AG20443 (cell line): ENCODE measurements around the gene ENPP7.

Experiments
- DNase-seq: peaks from one replicate; pipeline ENCODE4 v3.0.0; 2012; ENCODE audit warnings: low spot score, mixed read lengths

The ENPP7 gene

DNA sequence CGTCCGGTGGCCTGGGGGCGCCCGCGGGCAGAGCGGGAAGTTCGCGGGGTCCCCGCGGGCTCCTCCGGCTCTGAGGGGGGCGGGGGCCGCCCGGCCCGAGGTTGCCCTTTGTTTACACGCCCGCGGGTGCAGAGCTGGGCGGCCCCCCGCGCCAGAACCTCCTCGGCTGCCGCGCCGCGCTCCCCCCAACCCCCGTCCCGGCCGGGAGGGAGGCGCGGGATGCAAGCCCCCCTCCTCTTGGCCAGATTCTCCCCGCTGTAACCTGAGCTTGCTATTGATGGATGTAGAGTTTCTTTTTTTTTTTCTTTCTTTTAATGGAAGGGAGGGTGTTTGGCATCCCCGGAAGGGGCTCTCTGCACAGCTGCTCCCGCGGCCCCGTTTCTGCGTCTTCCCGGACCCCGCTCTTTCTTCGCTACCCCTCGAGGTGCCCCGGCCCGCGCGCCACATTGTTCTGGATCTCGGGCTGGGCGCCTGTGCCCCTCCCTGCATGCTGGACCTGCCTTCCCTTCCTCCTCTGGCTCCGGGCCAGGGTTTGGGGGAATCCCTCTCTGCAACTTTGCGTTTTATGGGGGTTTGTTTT, 47.9 kb downstream of the ENPP7 start:
- DNase-seq, result no peak

DNA sequence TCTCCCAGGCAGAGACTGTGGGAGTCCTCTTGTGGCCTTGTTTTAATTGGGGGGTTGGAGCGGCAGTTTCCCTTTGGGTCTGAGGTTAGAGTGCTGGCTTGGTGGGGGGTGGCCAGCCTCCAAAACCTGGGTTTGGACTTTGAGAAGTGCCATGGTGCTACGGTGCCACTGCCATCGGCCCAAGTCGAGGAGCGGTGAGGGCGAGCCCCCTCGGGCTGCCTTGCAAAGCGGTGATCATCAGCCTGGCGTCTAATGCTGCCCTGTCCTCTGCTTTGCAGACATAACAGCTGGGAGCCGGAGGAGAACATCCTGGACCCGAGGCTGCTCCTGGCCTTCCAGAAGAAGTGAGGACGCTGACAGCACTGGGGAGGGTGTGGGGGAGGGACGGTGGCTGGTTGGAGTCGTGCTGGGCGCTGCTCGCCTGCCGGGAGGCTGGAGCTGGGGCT, 48.4 kb downstream of the ENPP7 start:
- no peak for DNase-seq

DNA sequence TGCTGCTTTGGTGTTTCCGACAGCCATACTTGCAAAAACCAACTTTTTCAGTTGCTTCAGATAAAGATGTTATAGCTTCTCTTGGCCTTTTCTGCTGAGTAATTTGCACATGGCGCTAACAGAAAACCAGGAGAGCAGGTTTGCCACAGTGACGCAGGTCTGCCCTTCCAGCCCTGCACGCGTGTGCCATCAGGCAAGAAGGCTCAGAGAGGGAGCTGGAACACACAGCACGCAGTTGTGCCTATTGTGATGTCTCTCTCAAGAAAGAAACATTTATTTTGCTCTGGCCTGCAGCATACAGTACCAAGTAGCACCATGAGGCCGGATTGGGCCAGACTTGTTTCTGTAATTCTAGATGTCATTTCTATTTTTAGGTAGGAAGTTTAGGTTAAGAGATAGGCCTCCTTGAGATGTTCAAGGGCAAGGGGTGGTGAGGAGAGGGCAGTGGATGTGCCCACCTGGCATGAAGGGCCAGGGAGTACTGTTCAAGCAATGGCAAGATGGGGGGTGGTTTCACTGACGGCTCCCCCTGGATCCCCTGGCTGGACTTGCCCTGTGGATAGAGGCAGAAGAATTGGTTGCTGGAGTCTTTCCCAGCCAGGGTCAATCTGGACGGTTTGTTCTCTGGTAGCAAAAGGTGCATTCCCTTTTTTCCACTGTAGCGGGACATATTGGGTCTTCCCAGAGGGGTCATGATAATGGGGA, 49.1 kb downstream of the ENPP7 start:
- no peak for DNase-seq

DNA sequence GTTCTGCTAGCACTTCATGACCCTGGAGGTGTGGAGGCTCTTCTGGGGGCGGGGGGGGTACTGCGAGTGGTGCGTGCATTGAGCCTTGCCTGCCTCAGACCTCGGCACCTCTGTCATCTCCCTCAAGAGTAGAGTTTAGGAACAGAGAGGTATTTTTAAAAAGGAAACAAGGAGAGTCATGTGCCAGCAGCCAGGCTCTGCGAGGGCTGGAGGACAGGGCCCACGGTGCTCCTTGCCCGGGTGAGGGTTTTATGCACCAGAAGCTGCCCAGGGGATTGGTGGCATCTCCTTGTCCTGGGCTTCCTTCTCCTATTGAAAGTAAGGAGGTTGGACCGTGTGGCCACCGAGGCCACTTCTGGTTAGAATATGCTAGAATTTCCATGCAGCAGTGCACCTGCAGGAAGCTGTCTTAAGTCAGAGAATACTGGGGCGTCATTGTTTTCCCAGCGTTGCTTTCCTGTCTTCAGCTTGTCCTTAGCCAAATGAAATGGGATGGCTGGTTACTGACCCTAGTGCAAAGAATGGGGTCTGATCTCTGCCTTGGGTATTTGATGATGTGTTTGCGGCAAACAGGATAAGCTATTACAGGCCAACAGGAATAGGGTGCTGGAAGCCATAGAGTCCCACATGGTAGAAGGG, 50.4 kb downstream of the ENPP7 start:
- no peak for DNase-seq

DNA sequence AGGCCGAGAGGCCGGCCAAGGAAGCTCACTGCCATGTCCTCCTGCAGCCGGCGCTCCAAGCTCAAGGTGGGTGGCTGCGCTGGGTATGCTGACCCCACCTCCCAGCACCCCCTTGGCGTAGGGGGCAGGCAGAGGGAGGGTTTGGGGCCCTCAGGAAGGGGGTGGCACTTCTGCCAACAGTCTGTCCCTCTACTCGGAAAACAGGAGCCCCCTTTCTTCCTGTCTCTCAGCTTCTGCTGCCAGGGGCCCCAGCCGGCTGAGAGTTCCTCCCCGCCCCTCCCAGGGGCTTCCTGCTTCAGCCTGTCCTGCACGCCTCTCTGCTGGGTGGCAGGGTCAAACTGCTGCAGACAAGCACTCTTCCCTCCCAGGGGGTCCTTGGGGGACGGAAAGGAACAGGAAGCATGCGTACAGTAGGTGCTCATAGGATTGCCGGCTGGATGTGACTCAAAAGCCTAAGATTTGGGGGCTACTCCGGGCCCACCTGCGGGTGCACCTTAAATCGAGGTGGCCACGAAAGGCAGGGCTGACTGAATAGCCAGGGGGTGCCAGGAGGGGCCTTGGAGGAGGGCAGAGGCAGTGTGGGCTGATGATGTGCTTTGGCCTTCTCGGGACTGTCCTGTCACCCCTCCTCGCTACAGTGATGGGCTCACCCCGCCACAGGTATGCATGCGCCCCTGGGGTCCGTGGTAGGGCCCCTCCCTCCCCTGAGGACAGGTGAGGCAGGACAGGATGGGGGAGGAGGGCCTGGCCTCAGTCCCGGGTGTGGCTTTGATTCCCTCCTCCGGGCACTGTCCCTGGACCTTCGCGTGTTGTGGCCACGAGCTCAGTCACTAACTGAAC, 51.2 kb downstream of the ENPP7 start:
- no peak for DNase-seq

DNA sequence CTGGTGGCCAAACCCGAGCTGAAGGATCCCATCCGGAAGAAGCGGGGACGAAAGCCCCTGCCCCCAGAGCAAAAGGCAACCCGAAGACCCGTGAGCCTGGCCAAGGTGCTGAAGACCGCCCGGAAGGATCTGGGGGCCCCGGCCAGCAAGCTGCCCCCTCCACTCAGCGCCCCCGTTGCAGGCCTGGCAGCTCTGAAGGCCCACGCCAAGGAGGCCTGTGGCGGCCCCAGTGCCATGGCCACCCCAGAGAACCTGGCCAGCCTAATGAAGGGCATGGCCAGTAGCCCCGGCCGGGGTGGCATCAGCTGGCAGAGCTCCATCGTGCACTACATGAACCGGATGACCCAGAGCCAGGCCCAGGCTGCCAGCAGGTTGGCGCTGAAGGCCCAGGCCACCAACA, 53.1 kb downstream of the ENPP7 start:
- no peak for DNase-seq

DNA sequence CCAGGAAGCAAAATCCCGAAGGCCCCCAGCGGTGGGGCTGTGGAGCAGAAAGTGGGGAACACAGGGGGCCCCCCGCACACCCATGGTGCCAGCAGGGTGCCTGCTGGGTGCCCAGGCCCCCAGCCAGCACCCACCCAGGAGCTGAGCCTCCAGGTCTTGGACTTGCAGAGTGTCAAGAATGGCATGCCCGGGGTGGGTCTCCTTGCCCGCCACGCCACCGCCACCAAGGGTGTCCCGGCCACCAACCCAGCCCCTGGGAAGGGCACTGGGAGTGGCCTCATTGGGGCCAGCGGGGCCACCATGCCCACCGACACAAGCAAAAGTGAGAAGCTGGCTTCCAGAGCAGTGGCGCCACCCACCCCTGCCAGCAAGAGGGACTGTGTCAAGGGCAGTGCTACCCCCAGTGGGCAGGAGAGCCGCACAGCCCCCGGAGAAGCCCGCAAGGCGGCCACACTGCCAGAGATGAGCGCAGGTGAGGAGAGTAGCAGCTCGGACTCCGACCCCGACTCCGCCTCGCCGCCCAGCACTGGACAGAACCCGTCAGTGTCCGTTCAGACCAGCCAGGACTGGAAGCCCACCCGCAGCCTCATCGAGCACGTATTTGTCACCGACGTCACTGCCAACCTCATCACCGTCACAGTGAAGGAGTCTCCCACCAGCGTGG, 53.7 kb downstream of the ENPP7 start:
- DNase-seq, result no peak

DNA sequence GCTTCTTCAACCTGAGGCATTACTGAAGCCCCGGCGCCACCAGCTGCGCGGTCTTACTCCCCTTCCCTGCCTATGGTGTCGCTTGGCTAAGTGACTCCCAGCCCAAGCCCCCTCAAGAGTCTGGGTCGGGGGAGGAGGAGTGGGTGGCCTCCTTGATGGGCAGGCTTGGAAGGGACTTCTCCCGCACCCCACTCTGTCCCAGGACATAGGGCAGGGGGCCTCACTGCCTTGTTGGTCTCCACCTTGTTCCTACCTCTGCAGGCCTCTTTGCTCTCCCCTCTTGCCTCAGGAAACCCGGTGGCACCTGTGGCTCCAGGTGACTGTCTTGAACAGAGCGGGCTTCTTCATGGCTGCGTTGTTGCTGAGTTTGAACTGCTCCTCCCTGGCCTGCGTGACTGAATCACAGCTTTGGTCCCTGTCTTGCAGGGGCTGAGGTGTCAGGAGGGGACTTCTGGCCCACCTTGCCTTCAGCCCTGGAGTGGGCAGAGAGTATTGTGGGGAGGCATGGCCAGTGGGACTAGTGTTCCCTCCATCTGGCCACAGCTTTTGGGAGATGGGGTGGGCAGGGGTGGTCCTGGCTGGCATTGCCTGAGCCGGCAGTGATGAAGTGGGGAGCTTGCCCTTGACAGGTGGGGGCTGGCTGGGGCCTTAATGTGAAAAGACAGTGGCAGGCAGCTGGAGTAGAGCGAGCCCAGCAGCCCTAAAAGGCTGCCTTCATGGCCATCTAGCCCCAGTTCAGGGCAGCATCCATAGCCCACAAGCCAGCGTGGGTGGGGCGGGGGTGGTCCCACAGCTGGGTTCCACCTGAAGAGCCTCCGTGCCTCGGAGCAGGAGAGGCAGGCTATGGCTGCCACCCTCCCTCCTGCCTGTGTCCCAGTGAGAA, 54.5 kb downstream of the ENPP7 start:
- no peak for DNase-seq

DNA sequence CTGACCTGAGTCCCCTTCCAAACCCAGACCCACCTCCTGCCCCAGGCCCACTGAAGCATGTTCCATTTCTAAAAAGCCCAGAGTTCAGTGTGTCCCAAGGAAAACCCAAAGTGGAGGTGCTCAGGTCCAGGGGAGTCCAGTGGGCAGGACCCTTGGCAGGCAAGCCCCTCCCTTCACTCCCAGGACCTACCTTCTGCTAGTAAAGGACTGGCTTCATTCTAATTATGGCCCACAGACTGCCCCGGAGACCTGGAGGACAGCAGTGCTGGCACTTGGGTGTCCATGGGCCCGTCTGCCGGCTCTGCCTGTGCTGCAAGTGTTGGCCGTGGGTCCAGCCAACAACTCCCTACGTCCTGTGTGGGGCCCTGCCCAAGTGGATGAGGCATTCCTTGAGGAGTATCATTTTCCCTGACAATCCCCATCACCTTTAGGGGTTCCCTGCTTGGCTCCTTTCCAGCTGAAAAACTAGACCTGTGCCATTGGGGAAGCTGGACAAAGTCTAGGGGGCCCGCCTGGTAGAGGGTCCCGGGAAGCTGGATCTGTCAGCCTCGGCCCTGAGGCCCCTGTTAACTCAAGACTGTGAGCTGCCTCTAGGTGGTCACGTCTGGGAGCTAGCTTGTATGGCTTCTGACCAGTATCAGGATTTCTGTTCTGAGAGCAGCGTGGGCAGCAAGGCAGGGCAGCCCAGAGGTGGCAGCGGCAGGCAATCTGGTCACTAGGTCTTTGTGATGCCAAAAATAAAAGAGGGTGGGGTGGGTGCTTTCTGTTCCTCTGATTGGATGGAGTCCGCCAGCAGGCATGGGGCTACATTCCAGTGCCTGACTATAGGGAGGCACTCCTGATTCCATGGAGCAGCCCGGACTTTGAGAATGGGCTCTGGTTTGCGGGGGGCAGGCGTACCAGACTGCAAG, 55.4 kb downstream of the ENPP7 start:
- DNase-seq, result no peak

DNA sequence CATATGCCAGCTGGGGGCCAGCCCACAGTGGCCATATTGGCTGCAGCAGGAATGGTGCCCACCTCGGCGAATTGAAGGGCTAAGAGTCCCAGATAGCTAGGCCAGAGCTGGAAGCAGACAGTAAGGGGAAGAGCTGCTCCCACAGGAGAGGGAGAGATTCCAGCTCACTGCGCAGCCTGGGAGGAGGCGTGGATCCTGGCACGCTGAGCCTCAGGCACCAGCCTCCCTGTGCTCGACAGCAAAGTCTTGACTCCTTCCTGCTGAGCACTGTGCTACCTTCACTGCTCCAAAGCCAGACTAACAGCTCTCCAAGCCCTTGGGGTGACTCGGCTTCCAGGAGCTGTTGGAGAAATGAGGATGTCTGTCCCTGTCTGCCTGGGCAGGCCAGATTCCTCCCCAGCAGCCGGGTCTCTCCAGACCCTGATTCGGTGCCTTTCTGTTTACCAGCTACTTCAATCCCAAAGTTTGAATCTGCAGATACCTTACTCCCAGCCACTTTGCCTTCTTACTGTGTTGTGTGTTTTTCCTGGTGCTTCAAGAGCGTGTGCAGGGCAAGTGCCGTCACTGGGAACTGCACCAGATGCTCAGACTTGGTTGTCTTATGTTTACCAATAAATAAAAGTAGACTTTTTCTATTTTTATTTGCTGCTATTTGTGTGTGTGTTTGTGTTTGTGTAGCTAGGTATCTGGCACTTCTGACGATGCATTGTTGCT, 56.3 kb downstream of the ENPP7 start:
- DNase-seq, result no peak

DNA sequence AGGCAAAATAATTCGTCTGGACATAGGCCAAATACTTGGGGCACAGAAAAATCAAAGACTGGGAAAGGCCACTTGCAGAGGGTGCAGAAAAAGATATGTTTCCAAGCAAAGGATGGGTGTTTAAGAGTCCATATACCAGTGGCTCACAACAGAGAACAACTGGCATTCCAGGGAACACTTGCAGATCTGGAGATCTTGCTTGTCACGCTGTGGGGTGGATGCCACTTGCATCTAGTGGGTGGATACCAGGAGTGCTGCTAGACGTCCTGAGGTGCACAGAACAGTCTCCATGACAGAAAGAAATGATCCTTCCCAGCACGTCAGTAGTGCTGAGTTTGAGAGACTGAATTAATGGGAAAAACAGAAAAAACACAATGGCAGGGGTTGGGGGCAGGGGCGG, 57.7 kb downstream of the ENPP7 start:
- no peak for DNase-seq

DNA sequence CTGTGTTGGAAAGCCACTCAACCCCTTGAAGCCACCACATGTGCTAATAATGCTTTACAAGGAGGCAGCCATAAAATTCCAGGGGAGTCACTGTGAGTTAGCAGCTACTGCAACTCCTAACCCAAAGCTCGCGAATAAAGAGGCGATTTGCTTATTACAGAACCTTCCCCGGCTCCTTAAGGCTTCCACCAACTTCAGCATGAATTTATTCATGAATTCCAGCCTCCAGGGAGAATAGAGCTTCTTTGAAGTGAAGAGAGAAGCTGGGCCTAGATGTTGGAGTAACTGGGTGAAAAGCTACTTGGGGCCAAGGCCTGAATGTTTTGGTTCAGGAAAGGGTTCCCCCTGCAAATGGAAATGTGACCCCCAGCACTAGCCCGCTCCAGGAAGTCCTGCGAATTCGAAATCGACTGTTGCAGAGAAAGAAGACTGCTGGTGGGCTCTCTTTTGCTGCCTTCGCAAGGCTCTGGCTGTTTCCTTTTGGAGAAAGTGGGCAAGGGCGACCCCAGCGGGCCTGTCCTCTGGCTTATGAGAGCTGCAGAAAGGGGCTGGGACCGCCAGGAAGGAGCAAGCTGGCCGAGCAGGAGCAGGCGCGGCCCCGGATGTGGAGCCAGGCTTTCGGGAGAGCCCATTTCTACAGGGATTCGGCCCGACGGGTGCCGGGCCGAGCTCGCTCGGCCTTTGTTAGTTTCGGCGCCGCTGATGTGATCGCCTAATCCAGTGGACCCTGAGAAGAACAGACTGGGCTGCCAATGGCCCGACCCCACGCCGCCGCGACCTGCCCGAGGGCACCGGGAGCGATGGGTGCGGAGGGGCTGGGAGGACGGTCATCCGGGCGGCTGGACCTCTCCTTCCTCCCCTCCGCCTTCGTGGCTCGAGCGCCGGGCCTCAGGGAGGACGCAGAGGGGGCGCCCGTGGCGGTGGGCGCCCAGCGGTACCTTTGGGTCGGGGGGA, 58.5 kb downstream of the ENPP7 start:
- DNase-seq, result no peak

DNA sequence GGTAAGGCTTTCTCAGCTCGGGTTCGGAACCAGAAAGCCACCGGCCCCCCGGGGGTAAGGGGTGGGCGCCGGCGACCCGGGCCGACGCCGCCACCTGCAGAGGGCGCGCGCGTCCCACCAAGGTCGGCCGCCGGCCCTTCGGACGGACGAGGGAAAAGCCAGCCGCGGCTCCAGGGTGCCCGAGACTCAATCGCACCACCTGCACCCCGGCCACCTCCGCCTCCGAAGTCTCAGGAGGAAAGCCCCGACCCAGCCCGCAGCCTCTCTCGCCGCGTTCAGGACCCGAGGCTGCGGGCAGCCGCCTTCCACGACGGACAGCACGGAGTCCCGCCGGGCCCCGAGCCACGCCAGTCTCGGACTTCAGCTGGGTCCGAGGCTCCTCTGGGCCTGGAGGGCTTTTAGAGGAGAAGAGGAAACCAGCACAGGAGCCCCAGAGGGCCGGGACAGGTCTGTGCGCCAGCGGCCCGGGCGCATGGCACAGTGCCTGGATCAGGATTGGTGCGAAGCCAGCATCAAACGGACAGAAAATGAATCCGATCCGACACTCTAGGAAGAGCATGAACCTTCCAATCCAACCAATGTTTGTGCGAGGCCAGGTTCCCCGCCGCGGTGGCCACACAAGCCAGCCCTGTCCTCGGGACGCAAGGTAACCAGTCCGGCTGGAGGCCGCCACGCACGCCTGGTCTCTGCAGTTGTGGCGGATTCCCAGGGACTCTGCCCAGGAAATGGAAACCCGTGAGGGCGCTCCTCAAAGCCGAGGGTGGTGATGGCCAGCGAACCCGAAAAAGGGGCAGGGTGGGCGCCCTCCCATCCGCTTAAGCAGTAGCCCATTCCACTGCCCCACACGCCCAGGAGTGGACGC, 59.4 kb downstream of the ENPP7 start:
- DNase-seq, result peak; percentile 80

DNA sequence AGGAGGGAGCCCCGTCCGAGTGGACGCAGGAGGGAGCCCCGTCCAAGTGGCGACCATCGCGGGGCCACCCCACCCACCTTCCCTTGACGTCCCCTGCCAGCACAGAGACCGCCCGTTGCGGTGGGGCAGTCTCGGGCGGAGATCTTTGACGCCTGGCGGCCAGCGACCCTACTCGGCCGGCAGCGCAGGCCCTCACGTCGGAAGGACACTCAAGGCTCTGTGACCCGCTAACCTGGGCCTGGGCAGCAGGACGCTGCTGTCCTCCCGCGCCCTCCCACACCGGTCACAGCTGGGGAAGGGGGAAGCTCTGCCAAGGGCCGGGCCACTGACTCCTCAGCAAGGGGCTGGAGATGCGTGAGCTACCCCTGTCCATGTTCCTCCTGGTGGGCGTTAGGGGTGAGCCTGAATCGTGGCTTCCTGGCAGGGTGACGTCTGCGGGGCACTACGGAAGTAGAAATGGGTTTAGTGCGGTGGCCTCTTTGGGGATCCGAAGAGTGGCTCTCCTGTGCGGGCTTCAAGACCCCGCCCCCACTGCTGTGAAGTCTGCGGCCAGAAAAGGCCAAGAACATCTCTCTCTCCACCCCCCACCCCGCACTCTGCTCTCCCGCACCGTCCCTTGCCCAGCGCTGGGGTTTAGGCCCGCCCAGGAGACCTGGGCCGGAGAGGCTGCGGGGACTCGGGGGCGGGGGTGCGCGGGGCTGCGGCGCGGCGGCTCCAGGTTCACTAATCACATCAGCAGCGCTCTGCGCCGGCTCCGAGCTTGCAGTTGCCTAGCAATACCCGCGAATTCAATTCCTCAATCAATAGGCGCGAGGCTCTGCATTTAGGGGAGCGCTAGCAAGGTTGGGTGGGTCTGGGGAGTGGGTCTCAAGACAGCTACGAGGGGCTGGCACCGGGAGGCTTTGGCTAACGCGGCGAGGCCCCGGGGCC, 60.3 kb downstream of the ENPP7 start:
- DNase-seq, result no peak

DNA sequence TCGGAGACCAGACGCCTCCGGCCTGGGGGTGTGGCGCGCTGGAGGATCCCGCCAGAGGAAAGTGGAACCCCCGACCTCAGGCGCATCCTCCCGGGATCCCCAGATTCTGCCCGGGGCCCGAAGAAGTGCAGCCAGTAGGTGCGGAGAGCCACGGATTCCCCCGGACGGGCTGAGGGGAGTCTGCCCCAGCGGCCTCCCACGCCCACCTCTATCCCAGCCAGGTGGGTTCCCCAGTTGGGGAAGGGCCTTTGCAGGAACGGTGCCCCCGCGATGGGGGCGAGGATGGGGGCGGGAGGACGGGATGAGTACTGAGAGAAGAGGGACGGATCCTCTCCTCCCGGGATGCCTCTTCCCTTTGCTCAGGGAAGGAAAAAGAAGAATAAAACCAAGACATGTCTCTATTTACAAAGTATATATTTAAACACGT, 61.0 kb downstream of the ENPP7 start:
- no peak for DNase-seq
